HG02973 (cell line): ENCODE measurements around the gene NEIL1.
"Not testable (repeated sequence)": the region's sequence is repeated elsewhere in the genome, so short reads cannot be mapped to it uniquely, and the experiment has no call there.

Experiments
- ATAC-seq: cut with Tn5 transposase; IDR thresholded peaks from one replicate; pipeline ENCODE4 v1.9.1; 2021; ENCODE audit warnings: moderate library complexity; ENCODE audit not compliant: unreplicated experiment

The NEIL1 gene

GRCh38 chr15:75346796-75347221, at the start of gene NEIL1:
NEIL1 (plus strand) TSS chr15:75347039; CDS start chr15:75348906, 1,867 bp downstream.
- ATAC-seq, result no peak

GRCh38 chr15:75298541-75299310, 48.1 kb upstream of the NEIL1 start:
- ATAC-seq, result not testable (repeated sequence)

GRCh38 chr15:75299311-75299688, 47.5 kb upstream of the NEIL1 start:
- not testable (repeated sequence) for ATAC-seq

- not testable (repeated sequence) for ATAC-seq
These were observed 46.8 kb upstream of the NEIL1 start for GRCh38 chr15:75300026-75300425.

- no peak for ATAC-seq
These were observed 44.5 kb upstream of the NEIL1 start for GRCh38 chr15:75302318-75302717.

GRCh38 chr15:75302753-75303152, 44.1 kb upstream of the NEIL1 start:
- not testable (repeated sequence) for ATAC-seq

- ATAC-seq, result no peak
These were observed 40.7 kb upstream of the NEIL1 start for GRCh38 chr15:75306188-75306587.

GRCh38 chr15:75307778-75308390, 39.0 kb upstream of the NEIL1 start:
- no peak for ATAC-seq

- no peak for ATAC-seq
These were observed 37.1 kb upstream of the NEIL1 start for GRCh38 chr15:75309711-75310110.

- not testable (repeated sequence) for ATAC-seq
These were observed 34.3 kb upstream of the NEIL1 start for GRCh38 chr15:75312548-75312947.

- no peak for ATAC-seq
These were observed 33.6 kb upstream of the NEIL1 start for GRCh38 chr15:75313116-75313845.

- no peak for ATAC-seq
These were observed 32.1 kb upstream of the NEIL1 start for GRCh38 chr15:75314552-75315290.

GRCh38 chr15:75319231-75319897, 27.5 kb upstream of the NEIL1 start:
- not testable (repeated sequence) for ATAC-seq

- no peak for ATAC-seq
These were observed 25.1 kb upstream of the NEIL1 start for GRCh38 chr15:75321711-75322110.

GRCh38 chr15:75325922-75326321, 20.9 kb upstream of the NEIL1 start:
- ATAC-seq, result no peak

- no peak for ATAC-seq
These were observed 19.8 kb upstream of the NEIL1 start for GRCh38 chr15:75327005-75327404.

GRCh38 chr15:75327491-75327890, 19.3 kb upstream of the NEIL1 start:
- no peak for ATAC-seq

- no peak for ATAC-seq
These were observed 18.1 kb upstream of the NEIL1 start for GRCh38 chr15:75328493-75329314.

- ATAC-seq, result no peak
These were observed 17.3 kb upstream of the NEIL1 start for GRCh38 chr15:75329571-75329970.

- ATAC-seq, result not testable (repeated sequence)
These were observed 14.7 kb upstream of the NEIL1 start for GRCh38 chr15:75332093-75332492.
